ENCODE measurements around the gene GALNT14.

The GALNT14 gene

DNA sequence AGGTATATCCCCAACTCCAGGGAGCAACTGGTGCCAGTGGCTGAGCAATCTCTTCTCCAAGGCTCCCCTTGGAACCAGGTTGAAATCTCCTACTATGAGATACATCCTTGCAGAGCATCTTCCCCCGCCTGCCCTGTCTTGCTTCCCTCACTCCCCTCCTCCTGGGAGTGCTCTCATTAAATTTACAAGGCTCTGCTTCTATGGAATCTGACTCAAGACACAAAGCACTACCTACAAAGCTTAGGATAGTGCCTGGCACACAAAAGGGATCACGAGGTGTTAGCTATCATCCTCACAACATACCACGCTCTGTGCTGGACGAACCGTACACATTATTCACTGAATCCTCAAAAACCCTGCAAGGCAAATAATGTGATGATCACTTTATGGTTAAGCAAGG is 121.6 kb downstream of the GALNT14 start:
- Histone ChIP-seq H3K9me3 (ENCODE audit: severe bottlenecking) (no peaks in the 10 kb centered on the region), H3K27me3 (ENCODE audit: insufficient read depth, low read depth, severe bottlenecking) (no peaks in the 10 kb centered on the region), H3K27ac (no peak overlapping the region), H3K4me3 (ENCODE audit: low read depth, low read length) (no peak overlapping the region), H3K36me3 (no peaks in the 10 kb centered on the region)
- DNase-seq: no peak
- TF ChIP-seq, protein P1, sequence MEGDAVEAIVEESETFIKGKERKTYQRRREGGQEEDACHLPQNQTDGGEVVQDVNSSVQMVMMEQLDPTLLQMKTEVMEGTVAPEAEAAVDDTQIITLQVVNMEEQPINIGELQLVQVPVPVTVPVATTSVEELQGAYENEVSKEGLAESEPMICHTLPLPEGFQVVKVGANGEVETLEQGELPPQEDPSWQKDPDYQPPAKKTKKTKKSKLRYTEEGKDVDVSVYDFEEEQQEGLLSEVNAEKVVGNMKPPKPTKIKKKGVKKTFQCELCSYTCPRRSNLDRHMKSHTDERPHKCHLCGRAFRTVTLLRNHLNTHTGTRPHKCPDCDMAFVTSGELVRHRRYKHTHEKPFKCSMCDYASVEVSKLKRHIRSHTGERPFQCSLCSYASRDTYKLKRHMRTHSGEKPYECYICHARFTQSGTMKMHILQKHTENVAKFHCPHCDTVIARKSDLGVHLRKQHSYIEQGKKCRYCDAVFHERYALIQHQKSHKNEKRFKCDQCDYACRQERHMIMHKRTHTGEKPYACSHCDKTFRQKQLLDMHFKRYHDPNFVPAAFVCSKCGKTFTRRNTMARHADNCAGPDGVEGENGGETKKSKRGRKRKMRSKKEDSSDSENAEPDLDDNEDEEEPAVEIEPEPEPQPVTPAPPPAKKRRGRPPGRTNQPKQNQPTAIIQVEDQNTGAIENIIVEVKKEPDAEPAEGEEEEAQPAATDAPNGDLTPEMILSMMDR (IDR thresholded peaks at IDR 0.05; ENCODE audit: low read depth, low read length): no peak

DNA sequence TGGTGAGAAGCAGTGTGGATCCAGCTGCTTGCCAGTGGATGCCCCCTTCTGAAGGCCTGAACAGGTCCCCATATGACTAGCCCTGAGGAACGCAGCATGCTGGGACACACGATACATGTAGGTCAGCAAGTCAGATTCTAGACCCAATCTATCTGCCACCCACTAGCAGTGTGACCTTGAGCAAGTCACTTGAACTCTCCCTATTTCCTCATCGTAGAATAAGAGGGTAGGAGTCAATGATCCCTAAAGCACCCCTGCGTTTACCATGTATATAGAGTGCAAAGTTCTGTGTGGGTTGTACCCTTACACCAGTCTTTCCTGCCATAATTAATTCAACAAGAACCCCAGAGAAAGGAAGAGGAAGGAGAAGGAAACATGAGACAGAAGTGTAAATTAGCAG is 123.7 kb downstream of the GALNT14 start:
- Histone ChIP-seq H3K36me3 (no peaks in the 10 kb centered on the region), H3K9me3 (ENCODE audit: severe bottlenecking) (no peaks in the 10 kb centered on the region), H3K27me3 (ENCODE audit: insufficient read depth, low read depth, severe bottlenecking) (no peaks in the 10 kb centered on the region), H3K27ac (no peak overlapping the region), H3K4me3 (ENCODE audit: low read depth, low read length) (no peak overlapping the region)
- no peak for DNase-seq
- TF ChIP-seq, protein P1 (IDR thresholded peaks at IDR 0.05; ENCODE audit: low read depth, low read length): no peak

DNA sequence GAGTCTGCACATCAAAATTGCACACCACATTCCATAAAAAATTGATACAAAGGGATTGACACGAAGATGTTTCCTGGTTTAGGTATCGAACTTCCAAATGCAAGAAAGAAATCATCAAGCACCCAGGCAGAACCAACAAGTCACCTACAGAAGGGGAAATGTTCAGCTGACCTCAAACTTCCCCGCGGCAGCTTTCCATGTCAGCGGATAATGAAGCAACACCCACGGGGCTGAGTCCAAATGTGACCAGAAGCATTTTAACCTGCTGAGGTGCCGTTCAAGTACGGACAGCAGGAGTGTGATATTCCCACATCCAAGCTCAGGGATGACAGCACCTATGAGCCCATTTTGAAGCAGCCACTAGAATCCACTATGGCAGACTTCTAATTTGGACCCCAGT is 124.9 kb downstream of the GALNT14 start:
- Histone ChIP-seq H3K36me3 (no peaks in the 10 kb centered on the region), H3K9me3 (ENCODE audit: severe bottlenecking) (no peaks in the 10 kb centered on the region), H3K27ac (no peak overlapping the region), H3K4me3 (ENCODE audit: low read depth, low read length) (no peak overlapping the region), H3K27me3 (ENCODE audit: insufficient read depth, low read depth, severe bottlenecking) (peaks cover 6% of the 10 kb centered on the region)
- TF ChIP-seq, protein P1 (IDR thresholded peaks at IDR 0.05; ENCODE audit: low read depth, low read length): no peak
- no peak for DNase-seq

DNA sequence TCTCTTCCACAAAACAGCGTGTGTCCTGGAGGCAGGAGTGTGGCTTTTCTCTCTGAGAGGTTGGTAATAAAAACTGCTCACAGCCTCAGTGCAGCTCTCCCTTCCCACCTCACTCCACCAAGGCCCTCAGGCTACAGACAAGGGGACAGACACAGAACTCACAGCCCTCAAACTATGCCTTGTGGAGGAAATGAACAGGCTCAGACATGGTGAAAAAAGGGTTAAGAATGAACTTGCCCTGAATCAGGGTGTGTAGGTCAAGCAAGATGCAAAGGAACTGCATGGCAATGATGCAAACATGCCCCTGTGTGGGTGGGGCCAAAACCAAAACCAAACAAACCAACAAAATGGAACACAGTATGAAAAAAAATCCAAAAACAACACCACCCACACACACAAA is 125.8 kb downstream of the GALNT14 start:
- peaks cover 6% of the 10 kb centered on the region for H3K27me3 ChIP-seq (ENCODE audit: insufficient read depth, low read depth, severe bottlenecking)
- H3K4me3 ChIP-seq (ENCODE audit: low read depth, low read length): no peak overlapping the region
- DNase-seq: no peak
- H3K27ac ChIP-seq: no peak overlapping the region
- TF ChIP-seq, protein P1 (IDR thresholded peaks at IDR 0.05; ENCODE audit: low read depth, low read length): no peak
- H3K9me3 ChIP-seq (ENCODE audit: severe bottlenecking): no peaks in the 10 kb centered on the region
- no peaks in the 10 kb centered on the region for H3K36me3 ChIP-seq

DNA sequence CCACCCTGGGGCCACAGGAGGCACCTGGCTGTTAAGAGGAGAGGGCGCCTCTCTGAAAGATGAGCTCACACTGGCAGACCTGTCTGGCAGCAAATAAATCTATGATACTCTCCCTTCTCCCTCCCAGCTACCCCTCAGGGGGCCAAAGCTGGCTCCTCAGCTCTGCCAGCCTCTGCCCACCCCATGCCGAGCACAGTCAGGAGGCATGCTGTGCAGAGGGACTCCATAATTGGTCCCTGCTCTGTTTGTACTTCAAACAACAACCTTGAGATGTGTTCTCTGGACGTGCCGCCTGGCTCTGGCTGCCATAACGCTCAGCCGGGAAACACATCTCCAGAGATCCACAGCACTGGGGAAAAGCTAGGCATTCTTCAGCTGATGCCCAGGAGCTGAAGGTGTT is 126.7 kb downstream of the GALNT14 start:
- Histone ChIP-seq H3K36me3 (no peaks in the 10 kb centered on the region), H3K9me3 (ENCODE audit: severe bottlenecking) (no peaks in the 10 kb centered on the region), H3K27me3 (ENCODE audit: insufficient read depth, low read depth, severe bottlenecking) (peaks cover 6% of the 10 kb centered on the region), H3K4me3 (ENCODE audit: low read depth, low read length) (no peak overlapping the region), H3K27ac (no peak overlapping the region)
- DNase-seq: no peak
- TF ChIP-seq, protein P1 (IDR thresholded peaks at IDR 0.05; ENCODE audit: low read depth, low read length): no peak

DNA sequence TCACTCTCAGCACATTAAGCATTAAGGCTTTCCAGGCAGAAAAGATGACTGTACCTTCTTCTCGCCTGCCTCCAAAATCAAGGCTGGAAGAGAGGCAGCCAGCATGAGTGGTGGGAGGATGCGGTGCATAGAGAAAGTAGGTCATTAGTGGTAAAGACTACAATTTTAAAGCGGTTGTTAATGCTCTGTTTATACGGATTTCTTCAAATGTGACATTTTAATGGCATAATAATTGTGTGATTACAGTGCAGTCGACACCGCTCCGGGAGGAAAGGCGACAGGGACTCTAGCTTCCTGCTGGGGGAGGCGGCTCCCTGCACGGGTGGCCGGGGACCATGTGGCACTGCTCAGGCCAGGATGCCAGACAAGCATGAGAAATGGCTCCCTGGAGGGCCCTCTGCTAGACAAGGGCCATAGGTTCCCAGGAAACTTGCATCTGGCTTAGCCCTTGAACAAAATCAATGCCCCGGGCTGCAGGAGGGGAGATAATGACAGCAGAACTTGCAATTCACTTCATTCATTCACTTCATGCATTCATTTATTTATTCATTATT is 129.6 kb downstream of the GALNT14 start:
- DNase-seq: no peak
- Histone ChIP-seq H3K27ac (no peak overlapping the region), H3K27me3 (ENCODE audit: insufficient read depth, low read depth, severe bottlenecking) (peaks cover 6% of the 10 kb centered on the region), H3K36me3 (no peaks in the 10 kb centered on the region), H3K4me3 (ENCODE audit: low read depth, low read length) (no peak overlapping the region), H3K9me3 (ENCODE audit: severe bottlenecking) (no peaks in the 10 kb centered on the region)
- TF ChIP-seq, protein P1 (IDR thresholded peaks at IDR 0.05; ENCODE audit: low read depth, low read length): no peak
